Left lung (tissue), 10 donors: Measurements from ENCODE around the gene NADK. TPM values are rescaled to one million over a fixed set of nuclear protein-coding genes. Genes with fewer than 3 reads are reported as not detected.
A peak's percentile ranks its signal among the peaks of the same experiment; 100 is the strongest.
"Not testable (repeated sequence)": the region's sequence is repeated elsewhere in the genome, so short reads cannot be mapped to it uniquely, and the experiment has no call there.

ENCODE experiments used
- ATAC-seq: fragments of 200-7000 bp; cut with Tn5 transposase; one replicate; pipeline ENCODE4 v1.9.1; 2020; ENCODE audit warnings: moderate library complexity
- DNase-seq, 4 donors: peaks; one replicate each; pipeline ENCODE4 v3.0.0-alpha.2; 2013 to 2020
- H3K27ac ChIP-seq, 2 donors: fragments of 200-600 bp; sonication (generic) in 1 of 2; one replicate each; pipeline versions ENCODE4 v1.5.0 to v1.8.0; 2020 to 2021
- H3K27me3 ChIP-seq, 2 donors: fragments of 200-600 bp; sonication (generic) in 1 of 2; one replicate each; pipeline versions ENCODE4 v1.5.0 to v1.8.0; 2020 to 2021
- H3K36me3 ChIP-seq, 2 donors: fragments of 200-600 bp; sonication (generic) in 1 of 2; one replicate each; pipeline versions ENCODE4 v1.5.0 to v1.8.0; 2020 to 2021
- H3K4me1 ChIP-seq, 2 donors: fragments of 200-600 bp; one replicate each; pipeline ENCODE4 v1.8.0; 2021
- H3K4me3 ChIP-seq, 2 donors: fragments of 200-600 bp; sonication (generic) in 1 of 2; one replicate each; pipeline versions ENCODE4 v1.5.0 to v1.8.0; 2020 to 2021; ENCODE audit warnings: mild to moderate bottlenecking in 1 of 2
- H3K9me3 ChIP-seq, 2 donors: fragments of 200-600 bp; sonication (generic) in 1 of 2; one replicate each; pipeline versions ENCODE4 v1.5.0 to v1.8.0; 2020 to 2021
- CTCF ChIP-seq, 2 donors: fragments of 200-600 bp; sonication (generic) in 1 of 2; IDR thresholded peaks; one replicate each; pipeline versions ENCODE4 v1.5.0 to v1.8.0; 2021; ENCODE audit warnings: antibody characterized with exemption in 2 of 2
- intact Hi-C, 2 donors: fragments of 100-400 bp; cut with DNase I; formaldehyde crosslinking; loops; one replicate each; pipeline versions ENCODE4 v1.11.2 to v1.14.2; 2022
- polyA plus RNA-seq, 6 donors: library from polyadenylated mRNA; unstranded; fragments of 120-200 nt; gene quantifications; one replicate each; pipeline ENCODE4 v1.2.1, GENCODE V29; 2013; ENCODE audit not compliant: insufficient read length in 6 of 6
- total RNA-seq, 2 donors: library from RNA; stranded (reverse); fragmentation: NEBNext Ultra II Directional; extraction: Animal tissue kit (Norgen Biotek cat#: 25700); gene quantifications; one replicate each; pipeline ENCODE4 v1.2.1, GENCODE V29; 2021
- donor health status: DM: no; HTN: yes; CAD: no.
- donor health status: DM: no; HTN: no; CAD: no.

NADK gene
- total and polyA plus RNA-seq, 8 donors: 37.2 to 126 (median 45.6) TPM

- TF ChIP-seq CTCF (IDR thresholded peaks at IDR 0.05): no peak
- Histone ChIP-seq H3K4me1 (no peaks in the 10 kb centered on the region), H3K27me3 (no peaks in the 10 kb centered on the region), H3K4me3 (no peak overlapping the region), H3K9me3 (no peaks in the 10 kb centered on the region), H3K27ac (no peak overlapping the region), H3K36me3 (peaks cover 0 to 18% of the 10 kb centered on the region in 2 donors)
- DNase-seq (peak in 1 of 4 donors; percentile 67), ATAC-seq (no peak)
- intact Hi-C loops: no loop called here
Measured at GRCh38 chr1:1748686-1749321, 29.5 kb downstream of the NADK start.

GRCh38 chr1:1746566-1746909 lies 31.7 kb downstream of the NADK start:
- peak; percentile 96 for ATAC-seq

GRCh38 chr1:1745651-1746565 lies 32.4 kb downstream of the NADK start:
- H3K27me3 ChIP-seq, H3K4me3 ChIP-seq, H3K9me3 ChIP-seq, H3K4me1 ChIP-seq, H3K36me3 ChIP-seq, intact Hi-C loops: not testable (repeated sequence)
- peak; percentile 97 for ATAC-seq
- H3K27ac ChIP-seq: peak overlapping the region; percentile 58 to 72
- peak; percentile 61 to 81 (median 68) for DNase-seq

More at GRCh38 chr1:1746566-1746909, 31.7 kb downstream of the NADK start:
- intact Hi-C loops, H3K9me3 ChIP-seq, H3K4me3 ChIP-seq, H3K36me3 ChIP-seq, H3K4me1 ChIP-seq, H3K27me3 ChIP-seq, DNase-seq: not testable (repeated sequence)
- peak overlapping the region in 1 of 2 donors; percentile 58 for H3K27ac ChIP-seq

GRCh38 chr1:1742529-1742928 lies 35.7 kb downstream of the NADK start:
- H3K9me3 ChIP-seq, ATAC-seq, H3K4me3 ChIP-seq, H3K27me3 ChIP-seq, H3K4me1 ChIP-seq, intact Hi-C loops, H3K27ac ChIP-seq, H3K36me3 ChIP-seq: not testable (repeated sequence)
- DNase-seq: peak in 1 of 4 donors; percentile 39

- peak in 1 of 4 donors; percentile 41 for DNase-seq
- H3K36me3 ChIP-seq, ATAC-seq, H3K27me3 ChIP-seq, H3K9me3 ChIP-seq, intact Hi-C loops, H3K4me1 ChIP-seq, H3K4me3 ChIP-seq: not testable (repeated sequence)
- H3K27ac ChIP-seq: peak overlapping the region in 1 of 2 donors; percentile 30
Measured at GRCh38 chr1:1741013-1741412, 37.3 kb downstream of the NADK start.

- DNase-seq, H3K9me3 ChIP-seq, H3K27me3 ChIP-seq, H3K4me3 ChIP-seq, H3K27ac ChIP-seq, H3K4me1 ChIP-seq, ATAC-seq, intact Hi-C loops: not testable (repeated sequence)
- peaks cover 0 to 22% of the 10 kb centered on the region in 2 donors for H3K36me3 ChIP-seq
Measured at GRCh38 chr1:1738799-1739337, 39.4 kb downstream of the NADK start.

- peaks cover 0 to 31% of the 10 kb centered on the region in 2 donors for H3K36me3 ChIP-seq
- H3K27me3 ChIP-seq: not testable (repeated sequence)
- peak in 1 of 4 donors; percentile 70 for DNase-seq
Measured at GRCh38 chr1:1737675-1738590, 40.3 kb downstream of the NADK start.

More at GRCh38 chr1:1737675-1738590, 40.3 kb downstream of the NADK start:
- H3K4me1 ChIP-seq, H3K9me3 ChIP-seq, H3K4me3 ChIP-seq, intact Hi-C loops, H3K27ac ChIP-seq, ATAC-seq: not testable (repeated sequence)
